Measurements from ENCODE around the gene SCYGR7.

Gene SCYGR7

DNA sequence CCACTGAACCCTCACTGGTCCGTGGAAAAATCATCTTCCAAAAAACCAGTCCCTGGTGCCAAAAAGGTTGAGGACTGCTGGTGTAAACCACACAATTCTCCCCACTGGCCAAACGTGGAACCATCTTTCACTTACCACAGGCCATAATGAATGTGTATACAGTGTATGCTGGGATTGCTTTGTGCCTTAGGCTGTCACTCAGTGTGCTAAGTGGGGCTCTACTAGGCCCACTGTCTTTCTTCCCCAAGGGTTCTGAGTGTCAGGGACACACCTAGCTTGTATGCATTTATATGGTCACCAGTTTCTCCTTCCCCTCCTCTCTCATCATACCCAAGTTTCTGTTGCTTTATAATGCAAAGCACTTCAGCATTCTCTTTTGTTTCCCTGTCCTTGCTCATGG lies 44.8 kb downstream of the SCYGR7 start:
- no peak overlapping the region for H3K4me3 ChIP-seq (ENCODE audit: low read depth, low read length)
- no peak for DNase-seq
- no peak overlapping the region for H3K27ac ChIP-seq
- in situ Hi-C loops (cut with HindIII; ENCODE audit: low pct_ligation_motif_present, low sequenced_read_pairs), result no loop called here
- no peaks in the 10 kb centered on the region for H3K36me3 ChIP-seq (replicated peaks)
- H3K27me3 ChIP-seq (replicated peaks), result no peaks in the 10 kb centered on the region
- TF ChIP-seq, protein P1, sequence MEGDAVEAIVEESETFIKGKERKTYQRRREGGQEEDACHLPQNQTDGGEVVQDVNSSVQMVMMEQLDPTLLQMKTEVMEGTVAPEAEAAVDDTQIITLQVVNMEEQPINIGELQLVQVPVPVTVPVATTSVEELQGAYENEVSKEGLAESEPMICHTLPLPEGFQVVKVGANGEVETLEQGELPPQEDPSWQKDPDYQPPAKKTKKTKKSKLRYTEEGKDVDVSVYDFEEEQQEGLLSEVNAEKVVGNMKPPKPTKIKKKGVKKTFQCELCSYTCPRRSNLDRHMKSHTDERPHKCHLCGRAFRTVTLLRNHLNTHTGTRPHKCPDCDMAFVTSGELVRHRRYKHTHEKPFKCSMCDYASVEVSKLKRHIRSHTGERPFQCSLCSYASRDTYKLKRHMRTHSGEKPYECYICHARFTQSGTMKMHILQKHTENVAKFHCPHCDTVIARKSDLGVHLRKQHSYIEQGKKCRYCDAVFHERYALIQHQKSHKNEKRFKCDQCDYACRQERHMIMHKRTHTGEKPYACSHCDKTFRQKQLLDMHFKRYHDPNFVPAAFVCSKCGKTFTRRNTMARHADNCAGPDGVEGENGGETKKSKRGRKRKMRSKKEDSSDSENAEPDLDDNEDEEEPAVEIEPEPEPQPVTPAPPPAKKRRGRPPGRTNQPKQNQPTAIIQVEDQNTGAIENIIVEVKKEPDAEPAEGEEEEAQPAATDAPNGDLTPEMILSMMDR (IDR thresholded peaks at IDR 0.05; ENCODE audit: low read depth, low read length, missing control alignments), result no peak

DNA sequence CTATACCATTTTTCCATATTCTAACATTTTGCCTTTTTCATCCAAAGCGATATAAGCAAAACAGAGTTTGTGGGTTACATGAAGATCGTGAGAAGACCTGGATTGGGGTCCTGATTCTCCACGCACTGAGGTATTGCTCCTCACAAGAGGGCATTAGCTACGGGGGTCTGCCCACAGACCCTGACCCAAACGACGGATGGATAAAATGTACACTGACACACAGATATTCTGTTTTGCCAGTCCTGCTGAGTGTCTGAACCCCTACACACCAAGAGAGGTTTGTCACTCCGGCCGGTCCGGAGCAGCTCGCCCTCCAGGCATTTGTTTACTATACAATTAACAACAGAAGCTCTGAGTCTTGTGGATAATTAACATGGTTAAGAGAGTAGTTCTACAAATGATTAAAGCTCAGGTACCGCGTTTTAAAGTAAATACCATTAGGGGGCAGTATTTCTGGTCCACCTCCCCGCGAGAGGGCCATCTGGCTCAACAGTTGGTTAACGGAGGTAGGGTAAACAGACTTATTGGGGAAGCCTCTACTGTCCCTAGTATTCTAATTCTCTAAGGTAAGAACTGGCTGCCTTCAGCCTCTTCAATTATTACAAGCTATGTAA lies 46.0 kb downstream of the SCYGR7 start:
- Histone ChIP-seq H3K4me3 (ENCODE audit: low read depth, low read length) (no peak overlapping the region), H3K36me3 (replicated peaks) (no peaks in the 10 kb centered on the region), H3K27me3 (replicated peaks) (no peaks in the 10 kb centered on the region), H3K27ac (no peak overlapping the region)
- TF ChIP-seq, protein P1 (IDR thresholded peaks at IDR 0.05; ENCODE audit: low read depth, low read length, missing control alignments), result peak; percentile 39
- DNase-seq, result no peak
- in situ Hi-C loops (cut with HindIII; ENCODE audit: low pct_ligation_motif_present, low sequenced_read_pairs), result no loop called here

DNA sequence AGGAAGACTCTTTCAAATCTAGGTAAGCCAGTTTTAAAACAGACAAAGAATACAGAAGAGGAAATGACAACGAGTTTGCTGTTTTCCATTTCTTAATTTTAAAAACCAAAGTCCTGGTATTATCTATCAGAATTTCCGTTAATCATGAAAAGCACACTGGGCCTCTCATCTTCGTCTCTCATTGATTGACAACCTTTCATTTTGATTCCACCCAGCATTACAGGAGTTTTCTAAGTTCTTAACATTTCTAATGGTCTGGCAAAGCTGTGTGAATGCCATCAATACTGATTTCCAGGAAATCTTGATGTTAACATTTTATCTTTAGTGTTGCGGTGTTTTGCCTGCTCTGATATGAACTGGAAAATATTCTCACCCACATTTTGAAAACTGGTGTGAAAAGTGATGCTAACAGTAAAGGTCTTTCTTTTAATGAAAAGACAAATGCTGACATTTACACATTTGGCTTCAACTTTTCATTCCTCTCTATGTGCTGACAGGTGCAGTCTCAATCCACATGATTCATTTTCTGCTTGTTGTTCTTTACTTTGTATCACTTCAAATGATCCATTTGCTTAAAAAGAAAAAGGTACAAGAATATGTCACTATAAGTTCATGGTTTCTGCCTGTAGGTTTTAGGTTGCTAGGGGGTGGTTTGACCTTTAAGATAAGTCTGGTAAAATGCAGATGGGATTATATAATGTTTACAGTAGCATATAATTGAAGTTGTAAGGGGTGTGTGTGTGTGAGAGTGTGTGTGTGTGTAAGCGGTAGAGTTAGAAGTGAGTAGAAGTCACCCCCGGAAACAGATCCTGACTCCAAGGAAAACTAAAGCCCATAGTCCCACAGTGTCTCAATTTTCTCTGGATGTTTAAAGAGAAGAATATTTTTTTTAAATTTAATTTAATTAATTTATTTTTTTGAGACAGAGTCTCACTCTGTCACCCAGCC lies 47.0 kb downstream of the SCYGR7 start:
- TF ChIP-seq, protein P1 (IDR thresholded peaks at IDR 0.05; ENCODE audit: low read depth, low read length, missing control alignments), result no peak
- Histone ChIP-seq H3K27ac (no peak overlapping the region), H3K4me3 (ENCODE audit: low read depth, low read length) (no peak overlapping the region), H3K27me3 (replicated peaks) (no peaks in the 10 kb centered on the region), H3K36me3 (replicated peaks) (no peaks in the 10 kb centered on the region)
- in situ Hi-C loops (cut with HindIII; ENCODE audit: low pct_ligation_motif_present, low sequenced_read_pairs), result no loop called here
- no peak for DNase-seq

All from brain microvascular endothelial cell (primary cell).